SK-N-SH (cell line): ENCODE measurements around the gene CUL1.

Experiments
- CHD2 ChIP-seq: fragments of 150-350 bp; IDR thresholded peaks from 2 replicates; pipeline ENCODE4 v1.6.1; 2018; ENCODE audit warnings: low read length; ENCODE audit not compliant: partially characterized antibody
- FOXM1 ChIP-seq: IDR thresholded peaks from 2 replicates; pipeline ENCODE4 v1.4.0; 2012; ENCODE audit warnings: low read depth, mild to moderate bottlenecking
- GABPA ChIP-seq: IDR thresholded peaks from 2 replicates; pipeline ENCODE4 v1.4.0; 2012; ENCODE audit warnings: low read depth, mild to moderate bottlenecking
- JUND ChIP-seq: IDR thresholded peaks from 2 replicates; pipeline ENCODE4 v1.4.0; 2012
- MEF2A ChIP-seq: IDR thresholded peaks from 2 replicates; pipeline ENCODE4 v1.4.0; 2012; ENCODE audit warnings: low read depth, borderline replicate concordance
- MXI1 ChIP-seq: IDR thresholded peaks from 2 replicates; pipeline ENCODE4 v1.6.1; 2012; ENCODE audit warnings: mild to moderate bottlenecking, low read depth, low read length, improper control_type of control experiment
- RFX5 ChIP-seq: IDR thresholded peaks from 2 replicates; pipeline ENCODE4 v1.6.1; 2012; ENCODE audit warnings: mild to moderate bottlenecking, improper control_type of control experiment, low read length
- SIN3A ChIP-seq: IDR thresholded peaks from 2 replicates; pipeline ENCODE4 v1.6.1; 2012; ENCODE audit warnings: low read depth, mild to moderate bottlenecking, low read length, moderate library complexity, borderline replicate concordance
- TAF1 ChIP-seq: IDR thresholded peaks from 2 replicates; pipeline ENCODE4 v1.6.1; 2012; ENCODE audit warnings: low read depth, mild to moderate bottlenecking, low read length, moderate library complexity, borderline replicate concordance
- TF ChIP-seq, protein P1 (sequence below): fragments of 200-600 bp; sonication (generic); IDR thresholded peaks from 2 replicates; pipeline ENCODE4 v1.6.1; 2017; ENCODE audit warnings: antibody characterized with exemption, mild to moderate bottlenecking, moderate library complexity
- TF ChIP-seq, protein P2 (sequence below): fragments of 150-350 bp; IDR thresholded peaks from 2 replicates; pipeline ENCODE4 v1.6.1; 2017; ENCODE audit warnings: antibody characterized with exemption, low read length, low read depth, borderline replicate concordance
- TF ChIP-seq, protein P3 (sequence below): IDR thresholded peaks from 2 replicates; pipeline ENCODE4 v1.4.0; 2012; ENCODE audit warnings: low read depth
- TF ChIP-seq, protein P4 (sequence below): IDR thresholded peaks from 2 replicates; pipeline ENCODE4 v1.6.1; 2012; ENCODE audit warnings: mild to moderate bottlenecking, low read depth, low read length, moderate library complexity
- TF ChIP-seq, protein P5 (sequence below): IDR thresholded peaks from 2 replicates; pipeline ENCODE4; 2012

DNA sequence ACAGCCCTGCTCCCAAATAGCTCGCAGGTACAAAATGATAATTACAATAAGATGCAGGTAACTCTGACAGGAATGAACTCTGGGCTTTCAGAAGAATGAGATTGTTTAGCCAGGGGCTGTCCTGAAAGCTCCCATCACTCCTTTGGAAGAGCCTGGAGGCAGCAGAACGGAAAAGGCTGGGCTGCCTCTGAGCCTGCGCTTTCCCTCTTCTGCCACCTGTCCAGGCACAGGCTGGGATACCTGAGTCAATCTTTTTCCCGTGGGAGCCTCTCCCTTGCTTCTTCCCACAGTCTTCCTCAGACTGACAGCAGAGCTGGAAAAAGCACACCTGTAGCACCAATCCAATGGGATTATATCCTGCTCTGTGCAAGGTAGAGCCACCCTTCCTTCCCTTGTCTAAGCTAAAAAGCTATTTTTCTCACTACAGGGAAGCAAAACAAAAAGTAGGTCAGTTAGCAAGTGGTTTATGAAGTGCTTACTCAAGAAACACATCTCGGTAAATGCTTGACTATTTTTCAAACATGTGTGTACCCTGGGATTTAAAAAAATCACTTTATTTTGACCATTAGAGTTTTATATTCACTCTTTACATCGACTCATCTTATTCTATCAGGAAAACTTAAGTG is 12.3 kb upstream of the CUL1 start:
- no peak for TF ChIP-seq RFX5
- no peak for TF ChIP-seq GABPA
- TF ChIP-seq MEF2A = no peak
- no peak for TF ChIP-seq CHD2
- TF ChIP-seq, protein P1, sequence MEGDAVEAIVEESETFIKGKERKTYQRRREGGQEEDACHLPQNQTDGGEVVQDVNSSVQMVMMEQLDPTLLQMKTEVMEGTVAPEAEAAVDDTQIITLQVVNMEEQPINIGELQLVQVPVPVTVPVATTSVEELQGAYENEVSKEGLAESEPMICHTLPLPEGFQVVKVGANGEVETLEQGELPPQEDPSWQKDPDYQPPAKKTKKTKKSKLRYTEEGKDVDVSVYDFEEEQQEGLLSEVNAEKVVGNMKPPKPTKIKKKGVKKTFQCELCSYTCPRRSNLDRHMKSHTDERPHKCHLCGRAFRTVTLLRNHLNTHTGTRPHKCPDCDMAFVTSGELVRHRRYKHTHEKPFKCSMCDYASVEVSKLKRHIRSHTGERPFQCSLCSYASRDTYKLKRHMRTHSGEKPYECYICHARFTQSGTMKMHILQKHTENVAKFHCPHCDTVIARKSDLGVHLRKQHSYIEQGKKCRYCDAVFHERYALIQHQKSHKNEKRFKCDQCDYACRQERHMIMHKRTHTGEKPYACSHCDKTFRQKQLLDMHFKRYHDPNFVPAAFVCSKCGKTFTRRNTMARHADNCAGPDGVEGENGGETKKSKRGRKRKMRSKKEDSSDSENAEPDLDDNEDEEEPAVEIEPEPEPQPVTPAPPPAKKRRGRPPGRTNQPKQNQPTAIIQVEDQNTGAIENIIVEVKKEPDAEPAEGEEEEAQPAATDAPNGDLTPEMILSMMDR = no peak
- no peak for TF ChIP-seq TAF1
- TF ChIP-seq, protein P2, sequence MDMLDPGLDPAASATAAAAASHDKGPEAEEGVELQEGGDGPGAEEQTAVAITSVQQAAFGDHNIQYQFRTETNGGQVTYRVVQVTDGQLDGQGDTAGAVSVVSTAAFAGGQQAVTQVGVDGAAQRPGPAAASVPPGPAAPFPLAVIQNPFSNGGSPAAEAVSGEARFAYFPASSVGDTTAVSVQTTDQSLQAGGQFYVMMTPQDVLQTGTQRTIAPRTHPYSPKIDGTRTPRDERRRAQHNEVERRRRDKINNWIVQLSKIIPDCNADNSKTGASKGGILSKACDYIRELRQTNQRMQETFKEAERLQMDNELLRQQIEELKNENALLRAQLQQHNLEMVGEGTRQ = no peak
- TF ChIP-seq MXI1 = no peak
- TF ChIP-seq SIN3A = no peak
- no peak for TF ChIP-seq JUND
- TF ChIP-seq, protein P3, sequence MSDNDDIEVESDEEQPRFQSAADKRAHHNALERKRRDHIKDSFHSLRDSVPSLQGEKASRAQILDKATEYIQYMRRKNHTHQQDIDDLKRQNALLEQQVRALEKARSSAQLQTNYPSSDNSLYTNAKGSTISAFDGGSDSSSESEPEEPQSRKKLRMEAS = no peak
- no peak for TF ChIP-seq FOXM1
- TF ChIP-seq, protein P4, sequence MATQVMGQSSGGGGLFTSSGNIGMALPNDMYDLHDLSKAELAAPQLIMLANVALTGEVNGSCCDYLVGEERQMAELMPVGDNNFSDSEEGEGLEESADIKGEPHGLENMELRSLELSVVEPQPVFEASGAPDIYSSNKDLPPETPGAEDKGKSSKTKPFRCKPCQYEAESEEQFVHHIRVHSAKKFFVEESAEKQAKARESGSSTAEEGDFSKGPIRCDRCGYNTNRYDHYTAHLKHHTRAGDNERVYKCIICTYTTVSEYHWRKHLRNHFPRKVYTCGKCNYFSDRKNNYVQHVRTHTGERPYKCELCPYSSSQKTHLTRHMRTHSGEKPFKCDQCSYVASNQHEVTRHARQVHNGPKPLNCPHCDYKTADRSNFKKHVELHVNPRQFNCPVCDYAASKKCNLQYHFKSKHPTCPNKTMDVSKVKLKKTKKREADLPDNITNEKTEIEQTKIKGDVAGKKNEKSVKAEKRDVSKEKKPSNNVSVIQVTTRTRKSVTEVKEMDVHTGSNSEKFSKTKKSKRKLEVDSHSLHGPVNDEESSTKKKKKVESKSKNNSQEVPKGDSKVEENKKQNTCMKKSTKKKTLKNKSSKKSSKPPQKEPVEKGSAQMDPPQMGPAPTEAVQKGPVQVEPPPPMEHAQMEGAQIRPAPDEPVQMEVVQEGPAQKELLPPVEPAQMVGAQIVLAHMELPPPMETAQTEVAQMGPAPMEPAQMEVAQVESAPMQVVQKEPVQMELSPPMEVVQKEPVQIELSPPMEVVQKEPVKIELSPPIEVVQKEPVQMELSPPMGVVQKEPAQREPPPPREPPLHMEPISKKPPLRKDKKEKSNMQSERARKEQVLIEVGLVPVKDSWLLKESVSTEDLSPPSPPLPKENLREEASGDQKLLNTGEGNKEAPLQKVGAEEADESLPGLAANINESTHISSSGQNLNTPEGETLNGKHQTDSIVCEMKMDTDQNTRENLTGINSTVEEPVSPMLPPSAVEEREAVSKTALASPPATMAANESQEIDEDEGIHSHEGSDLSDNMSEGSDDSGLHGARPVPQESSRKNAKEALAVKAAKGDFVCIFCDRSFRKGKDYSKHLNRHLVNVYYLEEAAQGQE = no peak
- TF ChIP-seq, protein P5, sequence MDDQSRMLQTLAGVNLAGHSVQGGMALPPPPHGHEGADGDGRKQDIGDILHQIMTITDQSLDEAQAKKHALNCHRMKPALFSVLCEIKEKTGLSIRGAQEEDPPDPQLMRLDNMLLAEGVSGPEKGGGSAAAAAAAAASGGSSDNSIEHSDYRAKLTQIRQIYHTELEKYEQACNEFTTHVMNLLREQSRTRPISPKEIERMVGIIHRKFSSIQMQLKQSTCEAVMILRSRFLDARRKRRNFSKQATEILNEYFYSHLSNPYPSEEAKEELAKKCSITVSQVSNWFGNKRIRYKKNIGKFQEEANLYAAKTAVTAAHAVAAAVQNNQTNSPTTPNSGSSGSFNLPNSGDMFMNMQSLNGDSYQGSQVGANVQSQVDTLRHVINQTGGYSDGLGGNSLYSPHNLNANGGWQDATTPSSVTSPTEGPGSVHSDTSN = no peak
